Measurements from ENCODE around the gene PRPH. TPM values are rescaled to one million over a fixed set of nuclear protein-coding genes. Genes with fewer than 3 reads are reported as not detected.
"Not testable (repeated sequence)": the region's sequence is repeated elsewhere in the genome, so short reads cannot be mapped to it uniquely, and the experiment has no call there.

PRPH gene
- total RNA-seq, 1 donor from 2014 or later = not detected

DNA sequence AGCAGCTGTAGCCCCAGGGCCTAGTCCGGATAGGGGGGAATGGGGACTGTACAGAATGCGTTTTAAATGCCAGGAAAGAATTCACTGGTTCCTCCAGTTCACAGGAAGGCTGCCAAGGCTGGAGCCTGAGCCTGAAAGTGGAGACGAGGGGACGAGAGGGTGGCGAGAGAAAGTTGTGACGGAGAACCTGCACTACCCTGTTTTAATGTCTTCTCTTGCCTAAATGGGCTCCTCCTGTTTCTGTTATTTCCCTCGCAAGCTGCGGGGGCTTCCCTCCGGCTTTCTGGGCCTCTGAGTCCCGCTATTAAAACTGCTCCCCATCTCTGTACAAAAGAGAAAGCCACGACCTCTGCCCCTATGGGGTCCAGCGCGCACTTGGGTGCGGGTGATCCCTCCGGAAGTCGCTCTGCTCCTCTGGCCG is 37.5 kb downstream of the PRPH start:
- DNase-seq (ENCODE audit: low read depth in 2 of 2) = no peak

DNA sequence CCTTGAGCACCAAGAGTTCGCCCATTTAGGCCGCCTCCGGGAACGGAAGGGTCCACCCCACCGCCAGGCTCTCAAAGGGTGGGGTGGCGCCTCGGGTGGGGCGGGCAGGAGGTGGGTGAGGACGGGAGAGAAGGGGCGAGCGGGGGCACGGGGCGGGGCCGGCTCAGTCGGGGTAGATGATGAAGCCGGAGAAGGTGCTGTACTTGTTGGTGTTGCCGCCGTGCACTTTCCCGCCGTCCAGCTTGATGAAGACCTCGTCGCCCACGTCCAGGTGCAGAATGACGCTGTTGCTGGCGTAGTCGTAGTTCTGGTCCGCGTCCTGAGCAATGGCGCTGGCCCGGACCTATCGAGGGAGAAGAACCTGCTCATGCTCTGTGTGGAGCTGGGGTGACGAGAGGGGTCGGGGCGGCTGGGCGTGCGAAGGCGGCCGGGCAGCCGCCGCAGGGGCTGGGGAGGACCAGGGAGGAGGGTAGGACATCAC is 38.0 kb downstream of the PRPH start:
- peak; percentile 15 to 18 for DNase-seq (ENCODE audit: low read depth in 2 of 2)

DNA sequence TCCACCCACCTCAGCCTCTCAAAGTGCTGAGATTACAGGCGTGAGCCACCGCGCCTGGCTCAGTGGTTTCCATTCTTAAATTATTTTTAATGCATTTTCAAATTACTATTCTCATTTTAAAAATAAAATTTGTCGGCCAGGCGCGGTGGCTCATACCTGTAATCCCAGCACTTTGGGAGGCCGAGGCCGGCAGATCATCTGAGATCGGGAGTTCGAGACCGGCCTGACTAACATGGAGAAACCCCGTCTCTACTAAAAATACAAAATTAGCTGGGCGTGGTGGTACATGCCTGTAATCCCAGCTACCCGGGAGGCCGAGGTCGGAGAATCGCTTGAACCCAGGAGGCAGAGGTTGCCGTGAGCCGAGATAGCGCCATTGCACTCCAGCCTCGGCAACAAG is 38.8 kb downstream of the PRPH start:
- DNase-seq (ENCODE audit: low read depth in 2 of 2) = not testable (repeated sequence)

DNA sequence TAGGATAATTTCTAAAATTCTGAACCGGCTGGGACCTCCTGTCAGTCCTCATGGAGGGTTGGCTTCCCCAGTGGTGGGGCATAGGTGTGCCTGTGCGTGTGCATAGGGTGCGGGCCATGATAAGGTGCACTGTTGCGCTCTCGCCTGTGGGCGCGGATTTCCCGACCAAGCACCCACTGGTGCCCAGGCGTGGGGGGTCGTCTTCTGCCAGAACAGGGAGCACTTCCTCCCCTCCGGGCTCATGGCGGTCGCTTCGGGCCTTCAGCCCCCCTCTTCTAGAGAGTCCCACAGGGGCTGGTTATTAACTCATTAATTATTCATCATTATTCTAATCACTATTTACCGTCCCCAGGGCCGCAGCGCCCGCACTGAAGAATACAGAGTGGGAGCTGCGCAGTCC is 39.3 kb downstream of the PRPH start:
- DNase-seq (ENCODE audit: low read depth in 2 of 2) = no peak

DNA sequence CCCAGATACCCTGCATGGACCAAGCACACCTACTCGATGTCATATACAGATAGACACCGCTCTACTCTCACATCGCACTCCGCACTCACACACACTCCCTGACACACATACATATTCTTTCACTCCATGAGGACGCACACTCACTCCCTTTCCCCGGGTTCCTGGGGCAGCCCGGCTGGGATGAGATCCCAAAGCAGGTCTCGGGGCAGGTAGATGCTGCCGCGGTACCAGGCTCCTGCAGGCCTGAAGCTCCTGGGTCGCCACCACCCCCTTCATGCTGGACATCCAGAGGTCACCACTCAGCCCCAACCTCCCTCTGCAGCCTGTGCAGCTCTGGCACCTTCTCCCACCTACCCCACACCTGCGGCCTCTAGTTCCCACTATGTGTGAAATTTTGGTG is 39.7 kb downstream of the PRPH start:
- no peak for DNase-seq (ENCODE audit: low read depth in 2 of 2)

DNA sequence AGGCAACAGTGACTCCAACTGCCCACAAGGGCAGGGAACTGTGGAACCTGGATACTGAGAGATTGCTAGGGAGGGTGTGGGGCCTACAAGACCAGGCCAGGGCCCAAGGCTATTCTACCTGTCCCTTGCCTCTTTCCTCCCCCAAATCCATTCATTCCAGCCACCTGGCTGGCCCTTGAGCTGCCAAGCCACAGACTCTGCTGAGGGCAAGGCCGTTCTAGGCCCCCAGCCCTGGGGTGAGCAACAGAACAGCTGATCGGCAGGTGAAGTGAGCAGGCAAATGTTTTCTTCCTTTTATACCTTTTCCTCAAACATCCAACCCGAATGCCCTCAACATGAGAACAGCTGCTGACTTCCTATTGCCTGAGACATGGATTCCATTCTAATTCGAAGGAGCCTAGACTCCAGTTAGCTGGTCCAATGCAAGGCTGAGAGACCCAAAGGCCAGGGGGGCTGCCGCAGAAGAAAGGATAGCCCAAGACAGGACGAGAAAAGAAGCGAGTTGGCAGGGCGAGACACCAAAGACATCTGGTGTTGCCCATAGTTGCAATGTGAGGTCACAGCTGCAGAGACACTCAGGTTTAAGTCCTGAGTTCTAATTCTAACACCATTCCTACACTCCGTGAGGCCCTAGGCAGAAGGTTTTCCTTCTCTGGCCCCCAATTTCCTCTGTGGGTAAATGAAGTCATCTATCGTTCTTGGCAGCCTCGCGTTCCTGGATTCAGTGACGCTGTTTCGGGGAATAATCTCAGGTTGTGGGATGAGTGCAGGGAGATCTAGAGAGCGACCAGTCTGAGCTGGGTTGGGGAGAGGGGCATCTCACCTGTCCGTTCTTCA is 40.4 kb downstream of the PRPH start:
- no peak for DNase-seq (ENCODE audit: low read depth in 2 of 2)

DNA sequence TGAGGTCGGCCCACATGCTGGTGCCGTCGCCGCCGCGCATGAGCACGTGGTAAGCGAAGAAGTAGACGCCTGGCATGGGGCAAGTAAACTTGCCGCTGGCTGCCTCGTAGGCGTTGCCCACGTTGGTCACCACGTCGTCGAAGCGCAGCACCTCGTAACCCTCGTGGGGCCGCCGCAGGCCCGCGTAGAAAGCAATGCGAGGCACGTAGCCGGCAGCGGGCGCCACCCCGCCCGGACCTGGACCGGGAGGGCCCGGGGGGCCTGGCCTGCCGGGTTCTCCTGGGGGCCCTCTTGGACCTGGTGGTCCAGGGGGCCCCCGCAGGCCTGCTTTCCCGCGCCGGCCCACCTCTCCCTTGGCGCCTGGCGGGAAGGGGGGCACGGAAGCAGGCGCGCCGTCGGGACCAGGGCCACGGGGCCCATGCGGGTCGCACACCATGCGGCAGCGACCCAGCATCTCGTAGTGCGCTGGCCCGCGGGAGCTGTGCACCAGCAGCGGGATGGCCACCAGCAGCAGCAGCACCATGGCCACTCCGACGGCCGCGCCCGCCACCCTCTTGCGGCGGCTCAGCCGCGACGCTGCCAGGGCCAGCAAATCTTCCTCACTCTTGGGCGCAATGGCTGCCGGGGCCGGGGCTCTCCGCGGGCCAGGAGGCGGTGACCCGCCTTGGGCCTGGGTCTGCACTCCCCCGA is 41.2 kb downstream of the PRPH start:
- no peak for DNase-seq (ENCODE audit: low read depth in 2 of 2)

DNA sequence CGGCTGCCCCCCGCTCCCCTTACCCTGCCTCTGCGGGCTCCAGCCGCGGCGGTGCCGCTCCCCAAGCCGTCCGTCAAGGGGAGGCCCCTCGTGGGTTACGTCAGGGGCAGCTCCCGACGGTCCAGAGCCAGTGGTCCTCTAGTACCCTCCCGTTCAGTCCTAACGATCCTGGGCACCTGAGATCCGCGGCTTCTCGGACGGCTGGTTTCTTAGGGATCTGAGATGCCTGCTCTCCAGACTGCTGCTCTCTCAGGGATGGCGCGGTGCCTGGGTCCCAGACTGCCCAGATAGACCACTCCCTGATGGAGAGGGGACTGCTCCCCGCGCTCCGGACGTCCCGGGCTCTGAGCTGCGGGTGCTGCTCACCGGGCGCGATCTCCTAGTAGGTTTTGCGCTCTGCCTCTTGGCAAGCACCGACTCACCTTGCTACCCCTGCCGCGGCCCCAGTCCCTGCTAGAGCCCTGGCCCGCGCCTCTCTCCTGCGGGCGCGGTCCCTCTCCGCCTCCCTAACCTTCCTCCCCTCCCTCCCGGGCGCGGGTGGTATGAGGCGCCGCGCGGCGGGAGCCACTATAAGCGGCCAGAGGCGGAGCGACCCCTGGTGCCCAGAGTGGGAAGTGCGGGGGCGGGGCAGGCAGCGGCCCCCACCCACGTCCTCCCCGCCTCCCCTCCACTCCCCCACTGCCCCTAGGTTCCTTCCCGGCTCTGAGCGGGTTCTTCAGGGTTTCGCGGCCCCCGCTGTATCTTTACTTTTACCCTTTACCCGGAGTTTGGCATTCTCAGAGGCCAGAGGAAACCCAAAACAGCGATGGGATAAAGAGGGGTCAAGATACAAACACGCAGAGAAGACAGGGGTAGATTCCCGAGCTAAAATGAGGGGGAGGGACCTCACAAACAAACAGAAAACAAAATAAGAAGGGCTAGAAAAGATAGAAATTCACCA is 42.0 kb downstream of the PRPH start, which contains the start of gene C1QL4:
Gene C1QL4, minus strand, starts transcription at position 544 of the 940 bp plus-strand sequence. CDS start 711 bp downstream, outside the sequence.
- DNase-seq (ENCODE audit: low read depth in 2 of 2) = peak; percentile 67 to 72

DNA sequence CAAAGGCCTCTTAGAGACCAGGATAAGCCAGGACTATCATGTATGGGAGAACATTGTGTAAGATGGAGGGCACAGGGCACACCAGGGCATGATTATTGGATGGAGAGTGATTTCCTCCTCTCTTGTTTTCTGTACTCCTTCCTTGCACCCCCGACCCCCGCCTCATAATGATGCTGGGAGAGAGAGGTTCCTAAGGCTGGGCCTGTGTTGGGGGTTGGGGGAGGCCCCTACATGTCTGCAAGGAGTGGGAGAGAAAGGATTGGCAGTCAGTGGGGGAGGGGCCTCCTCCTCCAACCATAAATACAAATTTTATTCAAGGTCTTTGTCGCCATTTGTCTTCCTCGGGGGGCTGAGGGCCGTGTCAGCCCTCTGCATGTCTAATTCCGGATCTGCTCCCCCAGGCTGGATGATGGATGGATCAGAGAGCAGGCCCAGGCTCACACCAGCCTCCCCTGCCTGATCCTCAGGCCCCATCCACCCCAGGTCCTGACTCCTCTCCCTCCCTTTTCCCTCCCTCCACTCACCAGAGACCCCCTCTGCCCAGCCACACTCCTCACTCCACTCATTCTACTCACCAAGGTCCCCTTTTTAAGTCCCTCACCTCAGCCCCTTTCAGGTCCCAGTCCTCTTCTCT is 44.0 kb downstream of the PRPH start:
- no peak for DNase-seq (ENCODE audit: low read depth in 2 of 2)

DNA sequence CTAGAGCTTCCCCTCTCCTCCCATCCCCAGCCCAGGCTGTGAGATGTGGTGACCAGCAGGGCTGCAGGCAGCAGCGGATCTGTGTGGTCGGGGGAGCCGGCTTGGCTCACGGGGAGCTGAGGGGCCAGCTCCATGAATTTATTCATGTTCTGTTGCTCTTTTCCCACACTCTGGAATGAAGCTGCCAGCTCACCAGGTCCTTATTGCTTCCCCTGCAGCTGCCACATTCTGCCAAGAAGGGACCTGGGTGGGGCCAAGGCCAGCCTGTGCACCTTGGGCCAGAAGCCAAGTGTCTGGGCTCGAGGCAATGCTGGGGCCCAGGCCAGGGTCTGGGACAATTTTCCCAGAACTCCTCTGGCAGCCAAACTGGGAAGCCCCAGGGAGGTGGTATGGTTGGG is 44.5 kb downstream of the PRPH start:
- DNase-seq (ENCODE audit: low read depth in 2 of 2) = no peak

DNA sequence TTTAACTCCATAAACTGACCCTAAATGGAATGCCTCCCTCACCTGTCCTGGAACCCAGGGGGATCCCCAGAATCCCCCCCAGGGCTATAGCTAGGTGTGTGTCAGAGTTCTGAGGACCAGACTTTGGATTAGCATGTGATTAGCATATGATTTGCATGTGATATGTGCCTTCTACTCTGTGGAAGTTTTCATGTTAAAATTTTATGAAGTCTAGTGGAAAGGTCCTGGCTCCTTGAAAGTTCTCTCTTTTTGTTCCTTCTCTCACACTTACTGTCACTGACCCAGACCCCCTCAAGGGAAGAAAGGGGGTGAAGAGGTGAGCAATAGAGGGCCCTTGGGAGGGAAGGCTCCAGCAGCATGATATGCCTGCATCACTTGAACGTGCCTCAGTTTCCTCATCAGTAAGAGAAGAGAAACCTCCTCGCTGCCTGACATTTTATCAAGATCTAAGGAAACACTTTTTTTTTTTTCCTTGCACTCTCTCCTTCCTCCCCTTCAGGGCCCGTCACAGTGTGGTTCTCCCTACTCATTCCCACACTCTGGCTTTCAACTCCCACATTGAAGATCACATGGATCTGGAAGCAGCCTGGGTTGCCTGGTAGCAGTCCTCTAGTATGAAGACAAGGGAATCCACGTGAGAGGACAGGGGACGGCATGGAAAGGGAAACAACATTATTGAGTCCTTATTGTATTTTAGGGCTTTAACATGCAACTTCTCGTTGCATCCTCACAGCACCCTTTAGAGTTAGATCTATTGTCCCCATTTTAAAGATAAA is 45.3 kb downstream of the PRPH start:
- no peak for DNase-seq (ENCODE audit: low read depth in 2 of 2)

DNA sequence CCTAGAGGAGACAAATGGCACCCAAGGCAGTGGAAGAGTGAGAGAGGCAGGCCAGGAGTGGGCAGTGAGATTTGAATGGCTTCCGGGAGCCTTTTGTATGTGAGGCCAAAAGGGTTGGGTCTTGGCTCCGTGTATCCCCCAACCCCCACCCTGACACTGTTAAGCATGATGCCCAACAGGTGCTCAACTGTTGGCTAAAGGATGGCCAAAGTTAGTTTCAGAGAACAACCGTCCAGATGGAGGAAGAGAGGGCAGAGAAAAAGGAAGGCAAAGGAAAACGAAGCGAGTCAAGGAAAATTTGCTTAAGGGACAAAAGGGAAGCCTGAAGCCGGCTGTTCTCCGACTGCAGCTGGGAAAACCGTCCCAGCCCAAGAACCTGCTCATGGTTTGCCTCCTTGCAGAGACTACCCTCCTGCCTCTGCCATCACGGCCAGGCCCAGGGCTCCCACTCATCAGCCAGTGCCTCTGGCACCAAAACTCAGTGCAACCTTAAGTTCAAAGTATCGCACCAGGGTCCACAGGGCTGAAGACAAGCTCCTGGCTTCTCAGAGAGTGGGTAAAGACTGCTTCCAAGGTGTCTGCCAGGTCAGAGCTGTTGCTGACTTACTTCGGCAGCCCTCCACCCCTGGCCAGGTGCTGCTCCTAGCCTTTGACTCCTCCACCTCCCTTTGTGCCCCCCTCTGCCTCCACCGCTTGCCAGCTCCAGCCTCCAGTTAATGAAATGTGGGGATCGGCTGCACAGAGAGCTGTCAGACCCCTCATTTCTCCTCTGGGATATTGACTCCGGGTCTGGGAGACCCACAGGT is 46.2 kb downstream of the PRPH start:
- DNase-seq (ENCODE audit: low read depth in 2 of 2) = no peak

DNA sequence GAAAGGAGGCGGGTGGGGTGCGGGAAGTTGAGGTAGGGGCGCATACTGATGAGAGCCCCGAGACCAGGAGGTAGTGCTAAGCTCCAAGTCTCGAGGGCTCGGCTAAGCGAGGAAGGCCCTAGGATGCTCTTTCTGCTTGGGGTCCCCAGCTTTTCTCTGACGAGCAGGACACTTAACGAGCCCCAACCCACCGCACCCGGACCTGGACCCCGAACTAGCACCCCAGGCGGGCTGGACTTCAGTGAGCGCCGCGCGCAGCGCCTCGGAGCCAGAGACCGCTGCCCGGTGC is 46.8 kb downstream of the PRPH start:
- DNase-seq (ENCODE audit: low read depth in 2 of 2) = no peak

DNA sequence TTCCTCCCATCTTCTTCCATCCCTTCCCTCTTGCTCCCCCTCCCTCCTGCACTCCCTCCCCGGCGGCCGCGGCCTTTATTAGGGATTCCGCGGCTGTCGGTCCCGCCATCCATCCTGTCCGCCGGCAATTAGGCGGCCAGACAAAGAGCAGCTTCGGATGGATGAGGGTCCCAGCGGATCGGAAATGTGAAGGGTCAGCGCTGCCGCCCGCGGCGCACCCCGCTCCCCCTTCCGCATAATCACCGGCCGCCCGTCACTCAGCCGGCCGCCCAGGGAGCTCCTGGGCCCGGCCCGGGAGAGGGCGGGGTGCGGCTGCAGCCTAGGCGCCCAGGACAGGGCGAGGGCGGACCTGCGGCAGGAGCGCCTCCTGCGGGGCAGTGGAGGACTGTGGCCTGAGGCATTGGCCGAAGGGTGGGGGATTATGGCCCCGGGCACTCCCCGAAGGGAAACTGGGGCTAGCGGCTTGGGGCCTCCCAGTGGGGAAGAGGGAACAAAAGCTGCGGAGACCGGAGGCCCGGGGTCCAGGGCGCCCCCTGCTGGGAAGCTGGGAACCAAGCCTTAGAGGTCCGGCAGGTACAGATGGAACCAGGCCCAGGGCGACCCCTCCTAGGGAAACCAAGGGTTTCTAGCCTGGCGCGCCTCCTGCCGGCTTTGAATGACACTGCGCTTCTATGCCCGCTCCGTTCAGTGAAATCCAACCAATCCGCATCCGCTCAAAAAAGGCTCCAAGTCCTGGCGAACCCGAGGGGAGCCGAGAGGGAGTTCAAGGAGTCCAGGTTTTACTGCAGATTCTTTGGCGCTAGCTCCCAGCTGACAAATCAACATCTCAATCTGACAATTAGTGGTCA is 47.3 kb downstream of the PRPH start:
- DNase-seq (ENCODE audit: low read depth in 2 of 2) = peak; percentile 71 to 77

DNA sequence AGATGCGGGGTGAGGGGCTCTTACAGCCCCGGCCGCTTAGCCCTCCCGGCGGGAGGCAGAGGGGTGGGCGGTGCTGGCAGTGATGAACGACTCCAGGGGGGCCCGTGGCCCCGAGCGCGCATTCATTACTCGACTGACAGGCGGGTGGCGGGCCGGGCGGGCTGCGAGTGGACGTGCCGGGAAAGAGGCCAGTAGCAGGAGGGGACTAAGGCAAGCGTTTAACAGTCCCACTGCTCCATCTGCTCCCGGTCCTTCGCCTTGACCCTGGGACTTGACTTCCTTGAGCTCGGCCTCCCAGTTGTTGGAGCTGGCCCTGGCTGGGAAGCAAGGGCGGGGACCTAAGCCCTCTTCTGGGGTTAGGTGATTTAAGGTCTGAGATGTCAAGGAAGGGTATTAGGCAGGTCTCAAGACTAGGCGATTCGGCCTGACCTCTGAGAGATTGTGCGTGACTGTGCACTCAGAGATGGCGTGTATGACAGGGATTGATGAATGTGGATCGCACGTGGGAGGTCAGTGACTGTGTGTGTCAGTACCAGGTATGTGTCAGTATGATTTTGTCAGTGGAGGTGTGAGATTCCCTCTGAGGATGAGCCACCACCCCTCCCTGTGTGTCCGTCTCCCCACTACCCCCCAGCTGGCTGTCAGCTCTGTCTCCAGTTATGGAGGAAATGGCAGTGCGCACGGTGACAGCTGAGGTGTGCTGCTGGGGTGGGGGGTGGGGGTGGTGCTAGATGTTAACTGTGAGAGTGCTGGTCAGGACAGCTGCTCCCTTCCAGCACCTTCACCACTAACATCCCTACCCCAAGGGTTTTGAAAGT is 48.2 kb downstream of the PRPH start:
- no peak for DNase-seq (ENCODE audit: low read depth in 2 of 2)

DNA sequence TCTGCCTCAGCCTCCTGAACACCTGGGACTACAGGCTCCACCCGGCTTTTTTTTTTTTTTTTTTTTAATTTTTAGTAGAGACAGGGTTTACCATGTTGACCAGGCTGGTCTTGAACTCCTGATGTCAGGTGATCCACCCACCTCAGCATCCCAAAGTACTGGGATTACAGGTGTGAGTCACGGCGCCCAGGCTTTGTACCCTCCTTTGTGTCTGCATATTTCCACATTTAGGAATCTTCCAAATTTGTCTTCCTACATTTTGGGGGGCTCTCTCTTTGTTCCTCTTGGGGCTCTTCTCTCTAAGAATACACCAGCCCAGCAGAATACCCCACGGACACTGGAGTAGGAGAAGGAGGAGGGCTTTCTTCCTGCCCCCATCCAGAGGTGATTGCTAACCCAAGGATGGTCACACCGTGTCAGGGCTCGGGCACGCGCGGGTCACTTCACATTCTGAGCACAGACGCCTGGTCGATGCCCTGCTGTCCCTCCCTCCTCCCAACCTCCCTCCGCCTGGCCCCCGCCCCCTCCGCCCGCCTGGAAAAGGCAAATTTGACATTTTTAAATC is 49.6 kb downstream of the PRPH start:
- DNase-seq (ENCODE audit: low read depth in 2 of 2) = no peak

DNA sequence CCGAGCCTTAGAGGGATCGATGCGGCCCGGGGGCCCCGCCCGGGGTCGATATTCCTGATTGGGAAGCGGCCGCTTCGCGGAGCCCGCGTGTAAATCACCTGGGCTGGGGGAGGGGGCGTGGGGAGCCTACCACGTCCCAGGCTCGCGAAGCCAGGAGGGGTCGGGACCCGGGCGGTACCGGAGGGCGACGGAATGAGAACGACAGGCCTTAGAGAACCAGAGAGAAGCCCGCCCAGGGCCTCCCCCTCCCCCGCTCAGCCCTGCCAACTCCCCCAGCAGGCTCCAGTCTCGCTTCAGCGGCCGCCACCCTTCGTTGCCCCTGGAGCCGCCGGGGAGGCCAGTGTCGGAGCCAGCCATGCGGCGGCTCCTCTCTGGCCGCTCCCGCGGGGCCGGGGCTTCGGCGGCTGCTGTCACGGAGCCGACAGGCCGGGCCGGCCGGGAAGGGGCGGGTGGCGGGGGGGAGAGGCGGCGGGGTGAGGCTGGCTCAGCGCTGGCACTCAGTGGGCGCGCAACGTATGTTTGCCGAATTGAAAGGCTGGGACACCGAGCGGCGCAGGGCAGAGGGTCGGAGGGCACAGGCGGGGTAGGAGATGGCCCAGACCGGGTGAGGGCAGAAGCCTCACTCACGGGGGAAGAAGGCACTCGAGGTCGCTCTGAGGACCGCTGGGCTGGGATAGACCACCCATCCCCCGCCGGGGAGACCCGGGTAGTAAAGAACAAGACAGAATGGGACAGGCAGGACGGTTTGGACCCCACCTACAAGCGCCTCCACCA is 50.3 kb downstream of the PRPH start:
- DNase-seq (ENCODE audit: low read depth in 2 of 2) = peak in 1 of 2 donors; percentile 17

All from lung microvascular endothelial cell (primary cell).